ENCODE data around the gene TRIM9. TPM values are rescaled to one million over a fixed set of nuclear protein-coding genes. Genes with fewer than 3 reads are reported as not detected.
A peak's percentile ranks its signal among the peaks of the same experiment; 100 is the strongest.

Gene TRIM9
- total and polyA plus RNA-seq, 2 experiments from 2014 or later = 4.4 to 6.2 TPM

- Mint-ChIP-seq H3K9me3 (no peaks in the 10 kb centered on the region), H3K4me1 (peaks cover 10% of the 10 kb centered on the region; the same call in 2 of the 3 replicates), H3K36me3 (ENCODE audit: low read depth) (peaks cover 5% of the 10 kb centered on the region; the same call in 1 of the 3 replicates), H3K27me3 (ENCODE audit: insufficient read depth, low read depth, poor library complexity) (no peaks in the 10 kb centered on the region), H3K27ac (peak overlapping the region; percentile 45), H3K4me3 (no peak overlapping the region)
- no peak overlapping the region for H3K4me3 ChIP-seq
- no peaks in the 10 kb centered on the region for H3K27me3 ChIP-seq (ENCODE audit: insufficient read depth)
- no peak overlapping the region for H3K4me2 ChIP-seq
- H3K79me2 ChIP-seq (replicated peaks; ENCODE audit: insufficient read depth) = no peaks in the 10 kb centered on the region
- H3K4me1 ChIP-seq (ENCODE audit: insufficient read depth) = 0 out of 2 replicates have a peak, but pooled peaks cover 9% of the 10 kb centered on the region
- no peaks in the 10 kb centered on the region for H3F3A ChIP-seq (replicated peaks; ENCODE audit: low read depth)
- no peaks in the 10 kb centered on the region for H3K36me3 ChIP-seq (ENCODE audit: insufficient read depth)
- no peak overlapping the region for H3K27ac ChIP-seq (ENCODE audit: low read depth)
- no peak overlapping the region for H2AFZ ChIP-seq
- ATAC-seq = no peak
- DNase-seq (ENCODE audit: low spot score) = no peak
- no peak for TF ChIP-seq CTCF (conservative IDR thresholded peaks at IDR 0.05; ENCODE audit: low read depth in 2 of 2)
- no peak for TF ChIP-seq ZNF114 (CRISPR knock-in tag; IDR thresholded peaks at IDR 0.05)
- no peak for TF ChIP-seq NANOG (IDR thresholded peaks at IDR 0.05; ENCODE audit: borderline replicate concordance)
- TF ChIP-seq ZNF462 (CRISPR knock-in tag; IDR thresholded peaks at IDR 0.05) = no peak
- TF ChIP-seq CREB1 (CRISPR knock-in tag; IDR thresholded peaks at IDR 0.05; ENCODE audit: low read depth) = no peak
- no peak for TF ChIP-seq ETS1 (IDR thresholded peaks at IDR 0.05)
- TF ChIP-seq POLR2AphosphoS5 (IDR thresholded peaks at IDR 0.05; ENCODE audit: low read depth) = no peak
- no peak for TF ChIP-seq ZNF331 (CRISPR knock-in tag; IDR thresholded peaks at IDR 0.05; ENCODE audit: low read depth)
- TF ChIP-seq EZH2 (IDR thresholded peaks at IDR 0.05; ENCODE audit: low read depth, unreplicated experiment) = no peak
- no peak for TF ChIP-seq STAT1 (IDR thresholded peaks at IDR 0.05; ENCODE audit: unreplicated experiment)
- no peak for TF ChIP-seq REST (IDR thresholded peaks at IDR 0.05; ENCODE audit: unreplicated experiment)
- no peak for TF ChIP-seq EZH2phosphoT487 (IDR thresholded peaks at IDR 0.05; ENCODE audit: unreplicated experiment)
- no peak for TF ChIP-seq JUNB (IDR thresholded peaks at IDR 0.05; ENCODE audit: unreplicated experiment)
- H3K9me2 ChIP-seq (ENCODE audit: insufficient read depth) = peaks cover 5% of the 10 kb centered on the region; the same call in 1 of the 2 replicates
- no peaks in the 10 kb centered on the region for H4K20me1 ChIP-seq (replicated peaks; ENCODE audit: insufficient read depth)
Observed at GRCh38 chr14:51024377-51024776, 70.5 kb downstream of the TRIM9 start.
